DND-41 (cell line): ENCODE results near the gene SLC7A7.

Experiments
- ATAC-seq: fragments of 200-7000 bp; cut with Tn5 transposase; 3 replicates; pipeline ENCODE4 v1.9.1; 2021; ENCODE audit warnings: low read depth; ENCODE audit not compliant: insufficient read depth
- DNase-seq: peaks from one replicate; pipeline ENCODE4 v3.0.0-alpha.2; 2020
- H2AFZ ChIP-seq: 2 replicates; pipeline ENCODE4 v1.6.0; 2012; ENCODE audit warnings: low read depth, low read length
- H3K27ac ChIP-seq: 2 replicates; pipeline ENCODE4 v1.5.1; 2012; ENCODE audit warnings: low read length, inconsistent platforms
- H3K27me3 ChIP-seq: fragments of 200-600 bp; sonication (generic); 2 replicates; pipeline ENCODE4 v1.6.0; 2012; ENCODE audit warnings: low read length, mild to moderate bottlenecking, inconsistent platforms; ENCODE audit not compliant: insufficient read depth, poor library complexity
- H3K36me3 ChIP-seq: 2 replicates; pipeline ENCODE4 v1.5.1; 2012; ENCODE audit warnings: low read length, inconsistent platforms; ENCODE audit not compliant: insufficient read depth
- H3K4me1 ChIP-seq: 2 replicates; pipeline ENCODE4 v1.5.1; 2012; ENCODE audit warnings: mild to moderate bottlenecking, low read length; ENCODE audit not compliant: insufficient read depth
- H3K4me2 ChIP-seq: 2 replicates; pipeline ENCODE4 v1.6.0; 2012; ENCODE audit warnings: mild to moderate bottlenecking, moderate library complexity, low read length, inconsistent platforms; ENCODE audit not compliant: insufficient read depth
- H3K4me3 ChIP-seq, 2 experiments: fragments of 200-600 bp in 1 of 2; shearing (Covaris generic) in 1 of 2; 2 replicates each; pipeline ENCODE4 v1.5.1; 2012 to 2016; ENCODE audit warnings: inconsistent platforms in 2 of 2, low read length in 2 of 2, mild to moderate bottlenecking in 2 of 2, low read depth in 1 of 2, moderate library complexity in 1 of 2
- H3K79me2 ChIP-seq: 2 replicates; pipeline ENCODE4 v1.6.0; 2012; ENCODE audit warnings: low read length, inconsistent platforms; ENCODE audit not compliant: insufficient read depth
- H3K9ac ChIP-seq: 2 replicates; pipeline ENCODE4 v1.6.0; 2012; ENCODE audit warnings: low read depth, mild to moderate bottlenecking, inconsistent platforms, low read length, moderate library complexity
- H3K9me3 ChIP-seq: 2 replicates; pipeline ENCODE4 v1.5.1; 2012; ENCODE audit warnings: low read length, moderate library complexity, mild to moderate bottlenecking, inconsistent platforms; ENCODE audit not compliant: insufficient read depth, severe bottlenecking
- H4K20me1 ChIP-seq: 2 replicates; pipeline ENCODE4 v1.6.0; 2012; ENCODE audit warnings: low read length; ENCODE audit not compliant: insufficient read depth
- EZH2 ChIP-seq: IDR thresholded peaks from 3 replicates; pipeline ENCODE4 v1.6.1; 2012; ENCODE audit warnings: borderline replicate concordance, low read depth, mild to moderate bottlenecking, moderate library complexity, low read length, inconsistent platforms; ENCODE audit not compliant: severe bottlenecking
- TF ChIP-seq, protein P1 (sequence below): IDR thresholded peaks from 2 replicates; pipeline ENCODE4 v1.5.1; 2012; ENCODE audit warnings: borderline replicate concordance, low read length, moderate library complexity, mild to moderate bottlenecking; ENCODE audit not compliant: poor library complexity, severe bottlenecking; ENCODE audit errors: extremely low read depth

The SLC7A7 gene

DNA sequence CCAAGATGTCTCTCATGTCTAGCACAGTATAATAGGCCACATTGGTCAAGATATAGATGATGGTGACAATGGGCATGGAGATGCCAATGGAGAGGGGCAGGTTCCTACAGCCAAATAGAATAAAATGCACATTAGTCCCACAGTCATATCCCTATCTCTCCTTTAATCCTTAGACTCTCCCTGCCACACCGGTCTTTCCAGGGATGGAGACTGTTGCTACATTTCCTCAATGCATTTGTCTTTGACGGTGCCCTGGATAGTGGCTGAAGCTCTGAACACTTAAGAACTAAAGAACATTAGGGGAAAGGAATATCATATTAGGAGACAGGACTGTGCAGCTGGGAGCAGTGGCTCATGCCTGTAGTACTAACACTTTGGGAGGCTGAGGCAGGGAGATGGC lies 39.0 kb downstream of the SLC7A7 start:
- Histone ChIP-seq H3K36me3 (peaks cover 27% of the 10 kb centered on the region), H4K20me1 (no peaks in the 10 kb centered on the region), H2AFZ (no peak overlapping the region), H3K4me1 (no peaks in the 10 kb centered on the region), H3K27ac (no peak overlapping the region), H3K27me3 (no peaks in the 10 kb centered on the region), H3K9ac (no peak overlapping the region), H3K4me2 (no peak overlapping the region), H3K9me3 (no peaks in the 10 kb centered on the region), H3K4me3 (no peak overlapping the region), H3K79me2 (no peaks in the 10 kb centered on the region)
- TF ChIP-seq EZH2: no peak
- TF ChIP-seq, protein P1, sequence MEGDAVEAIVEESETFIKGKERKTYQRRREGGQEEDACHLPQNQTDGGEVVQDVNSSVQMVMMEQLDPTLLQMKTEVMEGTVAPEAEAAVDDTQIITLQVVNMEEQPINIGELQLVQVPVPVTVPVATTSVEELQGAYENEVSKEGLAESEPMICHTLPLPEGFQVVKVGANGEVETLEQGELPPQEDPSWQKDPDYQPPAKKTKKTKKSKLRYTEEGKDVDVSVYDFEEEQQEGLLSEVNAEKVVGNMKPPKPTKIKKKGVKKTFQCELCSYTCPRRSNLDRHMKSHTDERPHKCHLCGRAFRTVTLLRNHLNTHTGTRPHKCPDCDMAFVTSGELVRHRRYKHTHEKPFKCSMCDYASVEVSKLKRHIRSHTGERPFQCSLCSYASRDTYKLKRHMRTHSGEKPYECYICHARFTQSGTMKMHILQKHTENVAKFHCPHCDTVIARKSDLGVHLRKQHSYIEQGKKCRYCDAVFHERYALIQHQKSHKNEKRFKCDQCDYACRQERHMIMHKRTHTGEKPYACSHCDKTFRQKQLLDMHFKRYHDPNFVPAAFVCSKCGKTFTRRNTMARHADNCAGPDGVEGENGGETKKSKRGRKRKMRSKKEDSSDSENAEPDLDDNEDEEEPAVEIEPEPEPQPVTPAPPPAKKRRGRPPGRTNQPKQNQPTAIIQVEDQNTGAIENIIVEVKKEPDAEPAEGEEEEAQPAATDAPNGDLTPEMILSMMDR: no peak
- ATAC-seq (no peak), DNase-seq (no peak)

DNA sequence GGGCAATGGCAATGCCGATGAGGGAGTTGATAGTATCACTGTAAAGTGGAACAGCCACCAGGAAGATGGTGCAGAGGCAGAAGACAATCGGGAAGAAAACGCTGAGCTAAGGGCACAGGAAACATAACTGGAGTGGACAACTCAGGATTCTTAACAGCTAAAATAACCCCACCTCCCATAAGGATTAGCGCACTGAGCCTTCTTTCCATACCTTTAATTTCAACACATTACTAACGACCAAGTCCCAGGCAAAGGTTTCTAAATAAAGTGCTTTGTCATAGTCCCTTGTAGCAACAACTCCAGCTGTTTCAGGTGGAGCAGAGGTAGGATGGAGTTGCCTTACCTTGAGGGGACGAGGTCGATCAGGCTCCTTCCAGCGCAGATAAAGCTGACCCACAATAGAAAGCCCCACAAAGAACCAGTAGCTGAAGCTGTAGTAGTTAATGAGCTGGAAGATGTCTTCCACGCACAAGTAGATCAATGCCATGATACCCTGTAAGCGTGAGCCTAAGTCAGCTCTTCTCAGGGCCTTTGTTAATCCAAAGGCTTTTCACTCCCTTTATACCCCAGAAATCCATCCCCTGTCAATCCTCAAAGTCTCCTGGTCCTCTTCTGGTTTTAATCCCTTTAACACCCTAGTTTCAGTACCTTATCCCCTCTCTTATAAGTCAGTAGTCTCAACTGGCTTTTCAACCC lies 41.1 kb downstream of the SLC7A7 start:
- no peak overlapping the region for H3K4me3 ChIP-seq
- H3K4me2 ChIP-seq: no peak overlapping the region
- no peak overlapping the region for H3K27ac ChIP-seq
- H4K20me1 ChIP-seq: no peaks in the 10 kb centered on the region
- no peak overlapping the region for H3K9ac ChIP-seq
- ATAC-seq: peak; percentile 22; the same call in 1 of the 3 replicates
- no peaks in the 10 kb centered on the region for H3K79me2 ChIP-seq
- H3K27me3 ChIP-seq: no peaks in the 10 kb centered on the region
- no peak for DNase-seq
- no peaks in the 10 kb centered on the region for H3K9me3 ChIP-seq
- H3K4me1 ChIP-seq: no peaks in the 10 kb centered on the region
- H3K36me3 ChIP-seq: peaks cover 48% of the 10 kb centered on the region
- TF ChIP-seq, protein P1: no peak
- no peak for TF ChIP-seq EZH2
- H2AFZ ChIP-seq: no peak overlapping the region

DNA sequence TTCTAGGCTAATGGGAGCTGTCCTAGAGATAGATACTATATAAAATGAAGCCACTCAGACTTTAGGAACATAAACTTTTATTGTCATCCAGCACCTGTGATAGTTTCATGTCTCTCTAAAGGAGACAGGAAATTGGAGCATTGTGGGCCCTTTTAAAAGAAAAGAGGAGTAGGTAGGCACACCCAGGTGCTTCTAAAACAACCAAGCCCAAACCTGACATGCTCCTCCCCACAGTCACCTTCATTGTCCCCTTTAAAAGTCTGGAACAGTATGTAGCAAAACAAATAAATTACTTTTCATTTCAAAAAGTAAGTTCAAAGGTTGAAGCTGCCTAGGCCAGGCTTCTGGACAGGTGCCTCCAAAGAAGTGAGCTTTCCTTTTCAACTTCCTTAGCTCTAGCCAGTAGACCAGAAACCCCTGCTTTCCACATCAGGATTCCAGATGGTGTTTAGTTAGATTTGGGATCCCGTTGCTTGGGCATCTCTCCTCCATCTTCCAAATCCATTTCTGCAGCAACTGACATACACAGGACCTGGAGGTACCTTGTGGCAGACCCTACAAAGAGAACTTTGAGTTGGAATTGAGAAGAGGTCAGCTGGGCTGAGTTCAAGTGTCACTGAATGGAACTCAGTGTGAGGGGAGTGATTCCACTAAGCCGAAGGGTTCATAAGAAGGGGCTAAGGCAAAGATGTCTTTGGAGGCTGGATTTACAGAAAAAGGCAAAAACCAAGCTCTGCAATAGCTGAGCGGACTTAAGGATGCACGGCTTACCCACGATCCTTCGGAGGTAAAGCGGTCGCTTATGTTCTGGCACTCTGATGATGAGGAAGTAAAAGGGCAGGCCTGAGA lies 41.8 kb downstream of the SLC7A7 start:
- Histone ChIP-seq H3K79me2 (peaks cover 3% of the 10 kb centered on the region), H3K4me3 (no peak overlapping the region), H2AFZ (no peak overlapping the region), H3K9ac (no peak overlapping the region), H3K36me3 (peaks cover 53% of the 10 kb centered on the region), H4K20me1 (no peaks in the 10 kb centered on the region), H3K4me1 (peaks cover 1% of the 10 kb centered on the region), H3K9me3 (no peaks in the 10 kb centered on the region), H3K27me3 (no peaks in the 10 kb centered on the region), H3K4me2 (no peak overlapping the region), H3K27ac (no peak overlapping the region)
- TF ChIP-seq EZH2: no peak
- TF ChIP-seq, protein P1: no peak
- ATAC-seq: no peak
- DNase-seq: no peak
